ENCODE results near the gene SPINT2.

The SPINT2 gene

DNA sequence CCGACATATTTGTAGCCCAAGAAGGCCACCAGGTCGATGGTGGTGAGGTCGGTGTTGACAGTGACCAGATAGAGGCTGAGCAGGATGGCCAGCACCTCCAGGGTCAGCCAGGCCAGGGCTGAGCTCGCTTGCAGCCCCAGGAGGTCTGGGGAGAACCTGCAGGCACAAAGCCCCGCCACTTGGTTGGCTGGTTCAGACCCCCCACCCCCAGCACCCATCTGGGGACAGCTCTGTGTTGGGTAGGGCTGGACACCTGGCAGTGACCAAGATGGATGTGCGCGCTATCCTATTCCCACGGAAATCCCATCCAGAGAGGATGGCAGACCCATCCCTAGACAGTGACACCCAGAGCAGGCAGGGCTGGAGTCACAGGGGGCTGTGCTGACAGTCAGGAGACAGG is 43.2 kb downstream of the SPINT2 start:
- H3K4me3 ChIP-seq (ENCODE audit: low read length) = no peak overlapping the region
- DNase-seq (ENCODE audit: low read depth) = no peak
- TF ChIP-seq, protein P1, sequence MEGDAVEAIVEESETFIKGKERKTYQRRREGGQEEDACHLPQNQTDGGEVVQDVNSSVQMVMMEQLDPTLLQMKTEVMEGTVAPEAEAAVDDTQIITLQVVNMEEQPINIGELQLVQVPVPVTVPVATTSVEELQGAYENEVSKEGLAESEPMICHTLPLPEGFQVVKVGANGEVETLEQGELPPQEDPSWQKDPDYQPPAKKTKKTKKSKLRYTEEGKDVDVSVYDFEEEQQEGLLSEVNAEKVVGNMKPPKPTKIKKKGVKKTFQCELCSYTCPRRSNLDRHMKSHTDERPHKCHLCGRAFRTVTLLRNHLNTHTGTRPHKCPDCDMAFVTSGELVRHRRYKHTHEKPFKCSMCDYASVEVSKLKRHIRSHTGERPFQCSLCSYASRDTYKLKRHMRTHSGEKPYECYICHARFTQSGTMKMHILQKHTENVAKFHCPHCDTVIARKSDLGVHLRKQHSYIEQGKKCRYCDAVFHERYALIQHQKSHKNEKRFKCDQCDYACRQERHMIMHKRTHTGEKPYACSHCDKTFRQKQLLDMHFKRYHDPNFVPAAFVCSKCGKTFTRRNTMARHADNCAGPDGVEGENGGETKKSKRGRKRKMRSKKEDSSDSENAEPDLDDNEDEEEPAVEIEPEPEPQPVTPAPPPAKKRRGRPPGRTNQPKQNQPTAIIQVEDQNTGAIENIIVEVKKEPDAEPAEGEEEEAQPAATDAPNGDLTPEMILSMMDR (conservative IDR thresholded peaks at IDR 0.05; ENCODE audit: low read depth, low read length) = no peak

DNA sequence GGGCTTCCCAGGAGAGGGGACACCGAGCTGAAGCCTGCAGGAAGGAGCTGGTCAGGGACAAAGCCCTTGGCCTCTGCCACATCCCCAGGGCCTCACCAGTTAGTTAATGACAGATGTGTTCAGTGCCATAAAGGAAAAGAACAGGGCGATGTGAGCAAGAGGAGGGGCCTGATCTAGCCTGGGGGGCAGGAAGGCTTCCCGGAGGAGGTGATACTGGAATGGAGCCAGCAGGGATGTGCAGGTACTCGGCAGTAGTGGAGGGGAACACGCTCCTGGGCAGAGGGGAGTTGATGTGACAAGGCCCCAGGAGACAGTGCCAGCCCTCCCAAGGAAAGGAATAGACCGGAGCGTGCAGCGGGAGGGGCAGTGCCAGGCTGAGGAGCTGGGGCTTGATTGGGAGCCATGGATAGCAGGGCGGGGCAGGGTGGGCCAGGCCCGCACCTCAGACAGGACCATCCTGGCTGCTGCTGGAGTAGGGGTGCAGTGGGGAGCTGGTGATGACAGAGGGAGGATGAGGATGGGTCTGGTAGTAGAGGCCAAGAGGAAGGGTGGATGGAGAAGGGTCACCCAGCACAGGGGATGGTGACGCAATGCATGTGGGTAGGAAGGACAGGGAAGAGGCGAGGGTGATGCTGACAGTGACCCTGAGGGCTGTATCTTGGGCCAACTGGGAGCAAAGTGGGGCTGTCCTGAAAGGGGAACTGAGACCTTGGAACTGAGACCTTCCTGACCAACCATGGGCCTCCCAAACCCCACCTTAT is 43.8 kb downstream of the SPINT2 start:
- no peak overlapping the region for H3K4me3 ChIP-seq (ENCODE audit: low read length)
- TF ChIP-seq, protein P1 (conservative IDR thresholded peaks at IDR 0.05; ENCODE audit: low read depth, low read length) = no peak
- no peak for DNase-seq (ENCODE audit: low read depth)

DNA sequence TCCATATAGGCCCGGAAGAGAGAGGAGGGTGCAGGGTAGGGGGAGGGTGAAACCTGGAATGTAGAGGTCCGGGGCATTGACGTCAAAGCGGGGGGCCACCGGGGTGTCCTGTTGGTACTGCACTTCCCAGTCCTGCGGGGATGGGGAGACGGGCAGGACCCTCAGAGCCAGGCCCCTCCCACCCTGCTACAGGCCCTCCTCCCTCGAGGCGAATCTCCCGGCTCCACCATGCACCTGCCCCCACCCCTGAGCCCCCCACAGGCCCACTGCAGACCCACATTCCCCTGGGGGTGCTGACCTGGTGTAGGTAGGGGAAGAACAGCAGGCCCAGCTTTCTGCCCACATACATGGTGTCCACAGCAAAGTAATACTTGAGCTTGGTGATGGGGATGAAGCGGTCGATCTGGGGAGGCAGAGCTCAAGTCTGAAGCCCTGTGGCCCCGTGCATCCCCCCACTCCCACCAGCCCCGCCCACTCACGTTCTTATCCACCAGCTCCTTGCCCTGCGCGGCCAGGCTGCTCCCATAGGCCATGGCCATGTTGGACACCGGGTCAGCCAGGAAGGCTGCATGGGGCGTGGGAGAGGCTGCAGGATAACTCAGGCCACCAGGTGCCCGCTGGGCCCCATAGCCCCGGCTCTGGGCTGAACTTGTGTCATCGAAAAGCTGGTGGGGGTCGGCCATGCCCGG is 44.7 kb downstream of the SPINT2 start:
- TF ChIP-seq, protein P1 (conservative IDR thresholded peaks at IDR 0.05; ENCODE audit: low read depth, low read length) = no peak
- DNase-seq (ENCODE audit: low read depth) = no peak

DNA sequence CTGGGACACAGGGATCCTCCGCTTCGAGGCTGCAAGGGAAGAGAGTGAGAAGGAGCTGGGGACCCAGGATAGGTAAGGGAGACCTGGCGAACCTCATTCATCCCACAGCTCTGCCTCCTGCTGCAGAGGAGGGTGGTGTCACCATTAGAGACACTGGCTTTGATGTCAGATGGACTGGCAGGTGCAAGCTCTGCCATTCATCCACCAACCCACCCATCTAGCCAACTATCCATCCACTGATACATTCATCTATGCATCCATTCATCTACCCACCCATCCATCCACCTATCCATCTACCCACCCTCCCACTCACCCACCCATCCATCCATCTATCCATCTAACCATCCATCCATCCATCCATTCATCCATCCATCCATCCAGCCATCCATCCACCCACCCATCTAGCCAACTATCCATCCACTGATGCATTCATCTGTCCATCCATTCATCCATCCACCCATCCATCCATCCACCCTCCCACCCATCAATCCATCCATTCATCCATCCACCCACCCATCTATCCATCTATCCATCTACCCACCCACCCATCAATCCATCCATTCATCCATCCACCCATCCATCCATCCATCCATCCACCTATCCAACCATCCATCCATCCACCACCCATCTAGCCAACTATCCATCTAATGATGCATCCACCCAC is 45.4 kb downstream of the SPINT2 start:
- TF ChIP-seq, protein P1 (conservative IDR thresholded peaks at IDR 0.05; ENCODE audit: low read depth, low read length) = no peak
- DNase-seq (ENCODE audit: low read depth) = no peak
- no peak overlapping the region for H3K4me3 ChIP-seq (ENCODE audit: low read length)

More for the DNA sequence above, 44.7 kb downstream of the SPINT2 start:
- no peak overlapping the region for H3K4me3 ChIP-seq (ENCODE audit: low read length)

DNA sequence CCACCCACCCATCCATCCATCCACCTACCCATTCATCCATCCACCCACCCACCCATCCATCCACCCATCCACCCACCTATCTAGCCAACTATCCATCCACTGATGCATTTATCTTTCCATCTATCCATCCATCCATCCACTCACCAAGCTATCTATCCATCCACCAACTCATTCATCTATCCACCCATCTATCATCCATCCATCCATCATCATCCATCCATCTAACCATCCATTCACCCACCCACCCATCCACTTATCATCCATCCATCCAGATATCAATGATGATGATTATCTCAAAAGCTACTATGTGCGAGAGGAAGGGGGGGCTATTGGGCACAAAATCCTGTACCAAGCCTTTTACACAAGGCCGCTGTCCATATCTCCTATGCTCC is 45.9 kb downstream of the SPINT2 start:
- H3K4me3 ChIP-seq (ENCODE audit: low read length) = no peak overlapping the region
- TF ChIP-seq, protein P1 (conservative IDR thresholded peaks at IDR 0.05; ENCODE audit: low read depth, low read length) = no peak
- no peak for DNase-seq (ENCODE audit: low read depth)

DNA sequence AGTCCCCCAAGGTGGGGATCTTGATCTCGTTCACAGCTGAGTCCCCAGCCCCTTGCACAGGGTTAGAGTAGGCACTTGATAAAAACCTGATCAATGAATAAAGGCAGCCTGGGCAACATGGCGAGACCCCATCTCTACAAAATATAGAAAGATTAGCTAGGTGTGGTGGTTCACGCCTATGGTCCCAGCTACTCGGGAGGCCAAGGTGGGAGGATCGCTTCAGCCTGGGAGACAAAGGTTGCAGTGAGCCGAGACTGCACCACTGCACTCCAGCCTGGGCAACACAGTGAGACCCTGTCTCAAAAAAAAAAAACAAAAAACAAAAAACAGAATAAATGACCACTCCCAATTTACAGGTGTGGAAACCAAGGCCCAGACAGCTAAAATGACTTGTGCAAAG is 46.6 kb downstream of the SPINT2 start:
- no peak overlapping the region for H3K4me3 ChIP-seq (ENCODE audit: low read length)
- TF ChIP-seq, protein P1 (conservative IDR thresholded peaks at IDR 0.05; ENCODE audit: low read depth, low read length) = no peak
- DNase-seq (ENCODE audit: low read depth) = no peak
